GM19035 (cell line): ENCODE measurements around the gene KNL1.
"Not testable (repeated sequence)": the region's sequence is repeated elsewhere in the genome, so short reads cannot be mapped to it uniquely, and the experiment has no call there.

Experiments
- ATAC-seq: cut with Tn5 transposase; IDR thresholded peaks from one replicate; pipeline ENCODE4 v1.9.1; 2021; ENCODE audit not compliant: unreplicated experiment

The KNL1 gene

GRCh38 chr15:40647523-40647922, 53.5 kb downstream of the KNL1 start:
- ATAC-seq, result no peak

GRCh38 chr15:40650479-40650878, 56.4 kb downstream of the KNL1 start:
- ATAC-seq, result no peak

GRCh38 chr15:40660686-40661085, 66.6 kb downstream of the KNL1 start:
- no peak for ATAC-seq

- no peak for ATAC-seq
These were observed 70.9 kb downstream of the KNL1 start for GRCh38 chr15:40664909-40665308.

- not testable (repeated sequence) for ATAC-seq
These were observed 82.2 kb downstream of the KNL1 start for GRCh38 chr15:40676290-40676689.

- ATAC-seq, result not testable (repeated sequence)
These were observed 82.9 kb downstream of the KNL1 start for GRCh38 chr15:40676906-40677305.

GRCh38 chr15:40680151-40680550, 86.1 kb downstream of the KNL1 start:
- ATAC-seq, result no peak

- ATAC-seq, result not testable (repeated sequence)
These were observed 86.9 kb downstream of the KNL1 start for GRCh38 chr15:40680959-40681358.

GRCh38 chr15:40684381-40684780, 90.3 kb downstream of the KNL1 start:
- no peak for ATAC-seq

GRCh38 chr15:40685376-40685775, 91.3 kb downstream of the KNL1 start:
- no peak for ATAC-seq

GRCh38 chr15:40688932-40689799, 95.1 kb downstream of the KNL1 start:
- ATAC-seq, result no peak

- no peak for ATAC-seq
These were observed 97.7 kb downstream of the KNL1 start for GRCh38 chr15:40691737-40692136.

- peak; percentile 22 for ATAC-seq
These were observed 100.0 kb downstream of the KNL1 start for GRCh38 chr15:40693904-40694687.

GRCh38 chr15:40694688-40695468, 100.8 kb downstream of the KNL1 start, which contains the start of gene RAD51:
RAD51 (plus strand) TSS chr15:40695174; CDS start chr15:40698759, 3,585 bp downstream.
- peak; percentile 83 for ATAC-seq

GRCh38 chr15:40695469-40695890, 101.4 kb downstream of the KNL1 start:
- peak; percentile 42 for ATAC-seq

- no peak for ATAC-seq
These were observed 102.2 kb downstream of the KNL1 start for GRCh38 chr15:40696228-40696627.

GRCh38 chr15:40697916-40698315, 103.9 kb downstream of the KNL1 start:
- ATAC-seq, result no peak

- no peak for ATAC-seq
These were observed 108.0 kb downstream of the KNL1 start for GRCh38 chr15:40702077-40702476.

- ATAC-seq, result no peak
These were observed 112.1 kb downstream of the KNL1 start for GRCh38 chr15:40706121-40706520.
